GM19099 (cell line): ENCODE measurements around the gene SUSD3.

Experiments used
- POLR2A ChIP-seq: IDR thresholded peaks from 3 replicates; pipeline ENCODE4 v1.6.1; 2011; ENCODE audit warnings: low read depth; ENCODE audit not compliant: insufficient read length; ENCODE audit errors: extremely low read depth

The SUSD3 gene

DNA sequence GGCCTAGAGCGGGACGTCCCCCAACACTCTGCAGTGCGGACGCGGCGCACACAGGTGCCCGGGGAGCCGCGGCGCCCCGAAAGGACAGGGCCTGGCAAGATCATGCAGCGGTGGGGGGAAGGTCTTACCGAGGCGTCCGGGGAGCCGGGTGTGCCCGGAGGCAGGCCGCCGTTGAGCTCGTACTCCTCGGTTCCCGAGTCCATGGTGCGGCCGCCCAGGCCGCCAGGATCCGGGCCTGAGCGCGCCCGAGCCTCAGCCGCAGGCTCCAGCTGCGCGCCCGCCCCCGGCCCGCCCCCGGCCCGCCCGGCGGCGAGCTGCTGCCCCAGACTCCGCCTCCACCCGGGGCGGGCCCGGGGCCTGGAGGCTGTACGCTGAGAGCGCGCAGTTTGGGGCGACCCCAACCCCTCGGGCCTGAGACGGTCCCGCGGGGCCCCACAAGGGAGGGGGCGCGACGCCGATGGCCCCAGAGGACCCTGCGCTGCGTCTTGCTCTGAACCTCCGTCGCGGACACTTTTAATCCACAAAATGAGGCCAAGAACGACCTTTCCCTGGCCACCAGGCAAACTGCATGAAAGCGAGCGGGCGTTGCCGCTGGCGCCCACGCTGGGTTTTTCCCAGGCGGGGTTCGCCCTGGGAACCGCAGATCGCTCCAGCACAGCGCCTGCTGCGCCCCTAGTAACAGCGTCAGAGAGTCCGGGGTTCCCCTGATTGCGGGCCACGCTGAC, 75.7 kb downstream of the SUSD3 start, which contains the start of gene NINJ1:
Gene NINJ1, minus strand, starts transcription at position 237 of the 725 bp plus-strand sequence. Its CDS starts 34 bp downstream, at position 203.
- TF ChIP-seq POLR2A = peak; percentile 58
